Calu3 (cell line): ENCODE measurements around the gene GLT8D2. TPM values are rescaled to one million over a fixed set of nuclear protein-coding genes. Genes with fewer than 3 reads are reported as not detected.

Source experiments
- BruUV-seq: library from RNA; stranded (reverse); fragments of 400-500 nt; replicated peaks from 2 replicates; lab custom pipeline; 2021; lab: Mats Ljungman, UMichigan
- CTCF ChIA-PET: fragments of 300-600 bp; sonication (Branson Sonifier 250); formaldehyde crosslinking; loops from one replicate; lab custom pipeline; 2022; ENCODE audit warnings: antibody characterized with exemption; lab: Charles Lee
- DNase-seq: peaks from one replicate; pipeline ENCODE4 v3.0.0; 2022
- H3K27ac Mint-ChIP-seq: one replicate; pipeline ENCODE4 v1.8.0; 2022; ENCODE audit warnings: mixed read lengths; ENCODE audit not compliant: unreplicated experiment
- H3K27me3 Mint-ChIP-seq: one replicate; pipeline ENCODE4 v1.8.0; 2022; ENCODE audit warnings: mixed read lengths; ENCODE audit not compliant: unreplicated experiment
- H3K36me3 Mint-ChIP-seq: one replicate; pipeline ENCODE4 v1.8.0; 2022; ENCODE audit warnings: mild to moderate bottlenecking, moderate library complexity, mixed read lengths; ENCODE audit not compliant: insufficient read depth, unreplicated experiment
- H3K4me1 Mint-ChIP-seq: one replicate; pipeline ENCODE4 v1.8.0; 2022; ENCODE audit warnings: mild to moderate bottlenecking, low read depth, mixed read lengths; ENCODE audit not compliant: unreplicated experiment
- H3K4me3 Mint-ChIP-seq: one replicate; pipeline ENCODE4 v1.8.0; 2022; ENCODE audit warnings: mild to moderate bottlenecking, low read depth, moderate library complexity, mixed read lengths; ENCODE audit not compliant: unreplicated experiment
- H3K9me3 Mint-ChIP-seq: one replicate; pipeline ENCODE4 v1.8.0; 2022; ENCODE audit warnings: low read depth, mixed read lengths; ENCODE audit not compliant: unreplicated experiment
- CTCF ChIP-seq: fragments of 200-600 bp; IDR thresholded peaks from one replicate; pipeline ENCODE4 v1.8.0; 2022; ENCODE audit warnings: antibody characterized with exemption; ENCODE audit not compliant: unreplicated experiment
- intact Hi-C: fragments of 100-400 bp; cut with micrococcal nuclease; formaldehyde crosslinking; loops from one replicate; pipeline ENCODE4 v1.10.0; 2022; ENCODE audit not compliant: unreplicated experiment
- total RNA-seq: library from RNA; stranded (reverse); gene quantifications from 2 replicates; pipeline ENCODE4 v1.2.3, GENCODE V29; 2022

Gene GLT8D2
- total RNA-seq, 1 experiment from 2014 or later, result not detected

GRCh38 chr12:104079024-104079423, 29.0 kb upstream of the GLT8D2 start:
- Mint-ChIP-seq H3K4me3 (no peak overlapping the region), H3K4me1 (no peaks in the 10 kb centered on the region), H3K36me3 (peaks cover 4% of the 10 kb centered on the region), H3K27ac (no peak overlapping the region), H3K9me3 (no peaks in the 10 kb centered on the region), H3K27me3 (no peaks in the 10 kb centered on the region)
- TF ChIP-seq CTCF, result no peak
- no TSS peak for BruUV-seq
- intact Hi-C loops, result no loop called here
- CTCF ChIA-PET, result no interaction called here
- no peak for DNase-seq

GRCh38 chr12:104073699-104074098, 23.7 kb upstream of the GLT8D2 start:
- Mint-ChIP-seq H3K27ac (no peak overlapping the region), H3K9me3 (no peaks in the 10 kb centered on the region), H3K4me1 (no peaks in the 10 kb centered on the region), H3K4me3 (no peak overlapping the region), H3K27me3 (no peaks in the 10 kb centered on the region), H3K36me3 (peaks cover 9% of the 10 kb centered on the region)
- CTCF ChIA-PET, result no interaction called here
- intact Hi-C loops, result no loop called here
- no peak for DNase-seq
- BruUV-seq, result no TSS peak
- no peak for TF ChIP-seq CTCF

GRCh38 chr12:104072099-104072498, 22.1 kb upstream of the GLT8D2 start:
- Mint-ChIP-seq H3K4me1 (no peaks in the 10 kb centered on the region), H3K27ac (no peak overlapping the region), H3K27me3 (no peaks in the 10 kb centered on the region), H3K4me3 (no peak overlapping the region), H3K9me3 (no peaks in the 10 kb centered on the region), H3K36me3 (peaks cover 4% of the 10 kb centered on the region)
- no TSS peak for BruUV-seq
- DNase-seq, result no peak
- CTCF ChIA-PET, result interaction anchor here (0.7 kb wide), 1 partner anchor 14 kb away, joined by 4 read pairs; no protein-coding TSS in a partner anchor
- intact Hi-C loops, result no loop called here
- TF ChIP-seq CTCF, result no peak

GRCh38 chr12:104064842-104065427, 14.9 kb upstream of the GLT8D2 start:
- CTCF ChIA-PET, result interaction anchor here (1.6 kb wide), 1 partner anchor 44 kb away, joined by 6 read pairs; no protein-coding TSS in a partner anchor
- no peaks in the 10 kb centered on the region for H3K9me3 Mint-ChIP-seq
- intact Hi-C loops, result no loop called here
- no peak for TF ChIP-seq CTCF
- H3K4me3 Mint-ChIP-seq, result peak overlapping the region; percentile 92
- peaks cover 20% of the 10 kb centered on the region for H3K36me3 Mint-ChIP-seq
- DNase-seq, result no peak
- peaks cover 13% of the 10 kb centered on the region for H3K27me3 Mint-ChIP-seq
- peak overlapping the region; percentile 64 for H3K27ac Mint-ChIP-seq
- H3K4me1 Mint-ChIP-seq, result peaks cover 10% of the 10 kb centered on the region
- no TSS peak for BruUV-seq
